HG03060 (cell line): ENCODE data around the gene EGFR.

Experiments
- ATAC-seq: cut with Tn5 transposase; IDR thresholded peaks from one replicate; pipeline ENCODE4 v1.9.1; 2021; ENCODE audit warnings: low read depth, moderate number of reproducible peaks; ENCODE audit not compliant: unreplicated experiment

EGFR gene

DNA sequence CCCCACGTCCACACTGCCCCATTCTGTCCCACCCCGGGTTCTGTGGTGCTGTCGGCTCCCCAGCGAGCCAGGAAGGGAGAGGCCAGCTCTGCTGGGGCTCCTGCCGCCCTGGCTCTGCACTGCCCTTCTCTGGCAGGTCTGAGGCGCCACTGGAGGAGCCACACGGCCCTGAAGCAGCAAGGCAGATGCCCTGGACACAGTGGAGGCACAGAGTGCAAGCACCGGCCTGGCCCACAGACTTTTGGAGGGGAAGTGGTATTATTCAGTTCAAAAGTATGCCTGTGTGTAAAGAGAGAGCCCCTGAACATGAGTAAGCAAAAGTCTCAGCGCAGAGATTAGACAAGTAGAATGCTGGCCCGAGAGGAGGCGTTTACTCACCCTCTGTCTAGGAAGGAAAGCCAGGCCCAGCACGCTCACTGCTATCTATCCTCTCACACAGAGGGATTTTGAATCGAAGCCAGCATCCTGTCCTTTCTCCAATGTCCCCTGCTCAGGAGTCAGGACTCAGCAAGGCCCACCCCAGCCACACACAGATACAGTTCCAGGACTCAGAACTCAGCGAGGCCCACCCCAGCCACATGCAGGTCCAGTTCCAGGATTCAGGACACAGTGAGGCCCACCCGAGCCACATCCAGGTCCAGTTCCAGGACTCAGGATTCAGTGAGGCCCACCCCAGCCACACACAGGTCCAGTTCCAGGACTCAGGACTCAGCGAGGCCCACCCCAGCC lies 115.0 kb downstream of the EGFR start:
- no peak for ATAC-seq

DNA sequence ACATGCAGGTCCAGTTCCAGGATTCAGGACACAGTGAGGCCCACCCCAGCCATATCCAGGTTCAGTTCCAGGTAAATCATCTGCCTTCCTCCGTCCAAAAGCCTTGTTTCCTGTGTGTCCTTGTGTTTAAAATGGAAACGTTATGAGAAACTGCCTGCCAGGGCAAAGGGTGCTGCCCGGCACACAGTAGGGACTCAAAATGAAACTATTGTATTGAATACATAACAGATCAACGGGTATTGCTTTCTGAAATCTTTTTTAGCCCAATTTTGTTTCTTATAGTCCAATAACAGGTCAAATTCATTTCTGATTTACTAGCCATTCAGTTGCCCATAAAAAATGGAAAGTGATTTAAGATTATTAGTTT lies 115.5 kb downstream of the EGFR start:
- ATAC-seq, result no peak

DNA sequence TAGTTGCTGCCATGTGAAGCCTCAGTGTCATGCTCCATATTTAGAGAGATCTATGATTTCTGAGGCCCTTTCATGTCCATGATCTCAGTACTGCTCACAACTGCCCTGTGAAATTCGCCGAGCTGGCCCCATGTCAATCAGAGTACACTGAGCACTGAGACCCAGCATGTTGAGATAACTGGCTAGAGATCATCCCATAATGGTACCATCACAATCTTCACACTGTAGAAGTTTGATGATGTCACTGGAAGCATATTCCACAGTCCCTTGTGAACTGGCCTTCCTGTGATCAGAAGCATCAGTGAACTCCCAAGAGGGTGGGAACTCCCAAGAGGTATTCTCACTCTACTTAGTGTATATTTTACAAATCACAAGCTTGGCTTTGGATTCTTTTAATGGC lies 116.0 kb downstream of the EGFR start:
- ATAC-seq, result no peak

DNA sequence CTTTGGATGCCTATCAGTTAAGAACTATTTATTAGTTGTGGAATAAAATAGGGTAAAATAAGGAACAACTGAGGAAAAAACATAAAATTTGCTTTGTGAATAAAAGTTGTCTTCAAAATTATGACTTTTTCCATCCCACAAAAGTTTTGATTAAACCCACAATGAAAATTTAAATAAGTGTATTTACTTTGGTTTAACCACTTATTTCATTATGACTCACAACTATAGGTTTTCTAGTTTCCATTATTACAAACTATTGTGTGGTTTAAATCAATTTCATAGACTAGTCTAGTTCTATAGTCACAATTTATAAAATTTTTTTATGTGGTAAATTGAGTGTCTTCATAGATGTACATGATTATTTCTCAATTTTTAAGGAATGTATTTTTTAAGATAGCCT lies 116.6 kb downstream of the EGFR start:
- ATAC-seq, result no peak

DNA sequence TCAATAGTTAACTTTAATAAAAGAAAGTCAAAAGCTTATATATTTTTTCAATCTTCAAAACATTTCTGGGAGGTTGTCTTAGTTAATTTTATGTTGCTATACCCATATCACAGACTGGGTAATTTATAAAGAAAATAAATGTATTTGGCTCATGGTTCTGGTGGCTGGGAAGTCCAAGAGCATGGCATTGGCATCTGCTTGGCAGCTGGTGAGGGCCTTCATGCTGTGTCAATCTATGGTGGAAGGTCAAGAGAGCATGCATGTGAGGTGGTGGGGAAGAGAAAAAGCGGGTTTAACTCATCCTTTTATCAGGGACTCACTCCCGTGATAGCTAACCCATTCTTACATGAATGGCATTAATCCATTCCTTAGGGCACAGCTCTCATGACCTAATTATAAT lies 119.8 kb downstream of the EGFR start:
- ATAC-seq, result no peak

DNA sequence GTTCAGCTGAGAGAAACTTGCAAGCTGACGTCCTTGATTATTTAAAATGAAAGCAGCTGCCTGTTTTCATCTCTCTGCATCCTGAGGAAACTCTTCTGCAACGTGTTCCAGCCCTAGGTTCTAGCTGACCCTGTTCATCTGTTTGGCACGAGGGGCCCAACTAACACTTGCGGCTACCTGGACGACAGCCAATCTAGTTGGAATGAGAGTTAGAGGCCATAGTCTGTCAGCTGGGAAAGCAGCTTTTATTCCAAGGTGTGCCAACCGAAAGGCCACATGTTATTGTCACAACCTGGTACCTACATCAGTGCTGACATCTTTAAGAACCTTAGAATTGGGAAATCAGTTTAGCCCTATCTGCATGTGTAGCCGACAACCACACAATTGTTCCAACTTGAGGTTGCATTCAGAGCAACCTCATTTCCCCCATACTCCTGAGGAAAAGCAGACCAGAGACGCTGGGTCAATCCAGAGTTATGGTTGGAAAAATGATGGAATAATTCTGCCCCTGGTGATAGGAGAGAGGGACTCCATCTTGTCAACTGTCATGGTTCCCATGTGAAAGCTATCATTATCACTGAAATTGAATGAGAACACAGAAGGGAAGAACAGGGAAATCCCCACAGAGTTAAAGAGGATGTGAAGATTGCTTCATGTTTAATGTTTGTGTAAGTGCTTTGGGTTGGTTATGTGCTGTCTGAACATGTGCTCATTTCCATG lies 121.6 kb downstream of the EGFR start:
- peak; percentile 86 for ATAC-seq

DNA sequence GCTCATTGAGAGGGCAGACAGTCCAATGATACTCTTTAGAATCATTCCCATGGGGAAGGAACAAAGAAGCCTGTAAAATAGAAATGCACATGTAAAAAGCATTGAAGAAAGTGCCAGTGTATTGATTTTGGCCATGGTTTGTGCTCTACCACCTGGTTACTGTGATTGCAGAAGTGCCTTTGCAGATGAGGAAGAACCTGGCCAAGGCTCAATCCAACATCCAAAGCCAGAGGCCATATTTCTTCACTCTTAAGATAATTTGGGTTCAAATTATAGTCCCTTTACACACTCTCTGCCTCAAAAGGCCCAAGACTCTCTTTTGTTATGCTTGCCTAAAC lies 122.1 kb downstream of the EGFR start:
- ATAC-seq, result no peak

DNA sequence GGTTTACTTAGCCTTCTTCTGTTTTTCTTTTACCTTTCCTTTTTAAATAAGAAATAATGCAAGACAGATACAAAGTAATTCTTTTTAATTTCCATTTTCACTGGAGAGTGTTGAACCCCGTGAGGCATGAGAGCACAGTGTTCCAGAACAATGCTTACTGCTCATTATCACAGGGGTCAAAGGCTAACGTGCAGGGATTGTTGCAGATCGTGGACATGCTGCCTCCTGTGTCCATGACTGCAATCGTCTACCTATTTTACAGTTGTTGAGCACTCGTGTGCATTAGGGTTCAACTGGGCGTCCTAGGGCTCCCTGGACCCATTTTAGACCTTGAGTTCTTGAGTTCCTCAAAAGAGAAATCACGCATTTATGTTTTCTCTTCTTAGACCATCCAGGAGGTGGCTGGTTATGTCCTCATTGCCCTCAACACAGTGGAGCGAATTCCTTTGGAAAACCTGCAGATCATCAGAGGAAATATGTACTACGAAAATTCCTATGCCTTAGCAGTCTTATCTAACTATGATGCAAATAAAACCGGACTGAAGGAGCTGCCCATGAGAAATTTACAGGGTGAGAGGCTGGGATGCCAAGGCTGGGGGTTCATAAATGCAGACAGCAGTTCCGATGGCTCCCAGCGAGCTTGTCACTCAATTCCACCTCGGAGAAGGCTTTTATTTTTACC lies 124.2 kb downstream of the EGFR start:
- no peak for ATAC-seq

DNA sequence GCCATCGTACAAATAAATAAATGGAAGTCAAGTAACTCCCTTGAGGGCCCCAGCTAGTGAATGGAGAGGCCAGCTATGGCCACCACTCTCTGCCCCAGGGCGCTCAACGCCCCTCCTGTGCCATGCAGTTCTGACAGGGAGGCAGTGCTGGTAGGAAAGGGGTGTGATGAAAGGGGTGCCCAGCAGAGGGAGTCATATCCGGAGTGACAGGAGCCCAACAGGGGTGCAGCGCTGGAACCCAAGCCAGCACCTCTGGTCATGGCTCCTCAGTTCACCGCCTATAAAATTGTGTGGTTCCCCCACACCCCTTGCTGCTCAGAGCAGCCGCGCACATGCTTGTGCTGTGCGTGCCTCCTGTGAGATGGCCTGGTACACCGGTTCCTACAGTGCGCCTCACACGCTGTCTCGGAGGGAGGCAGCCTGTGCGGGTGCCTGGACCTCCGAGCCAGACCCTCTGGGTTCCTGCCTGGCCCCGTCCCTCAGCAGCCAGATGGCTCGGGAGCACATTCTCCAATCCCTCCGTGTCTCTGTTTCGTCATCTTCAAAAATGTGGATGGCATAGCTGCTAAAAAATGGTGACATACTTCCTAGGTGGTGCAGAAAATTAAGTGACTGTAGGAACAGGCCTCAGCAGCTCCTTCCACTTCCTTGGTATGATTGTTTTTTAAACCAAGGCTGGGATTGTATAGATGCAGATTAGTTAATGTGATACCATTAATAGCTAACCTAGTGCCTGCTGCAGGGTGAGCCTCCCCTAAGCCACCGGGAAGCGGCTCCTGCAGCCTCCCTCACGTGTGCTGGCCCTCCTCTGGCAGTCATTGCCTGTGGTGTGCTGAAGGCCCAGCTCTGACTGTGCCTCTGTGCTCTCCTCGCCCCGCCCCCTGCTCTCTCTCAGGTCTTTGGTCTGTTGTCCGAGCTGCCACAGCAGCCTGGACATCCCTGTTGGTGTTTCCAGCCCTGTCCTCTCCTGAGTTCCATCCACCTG lies 125.8 kb downstream of the EGFR start:
- ATAC-seq, result no peak

DNA sequence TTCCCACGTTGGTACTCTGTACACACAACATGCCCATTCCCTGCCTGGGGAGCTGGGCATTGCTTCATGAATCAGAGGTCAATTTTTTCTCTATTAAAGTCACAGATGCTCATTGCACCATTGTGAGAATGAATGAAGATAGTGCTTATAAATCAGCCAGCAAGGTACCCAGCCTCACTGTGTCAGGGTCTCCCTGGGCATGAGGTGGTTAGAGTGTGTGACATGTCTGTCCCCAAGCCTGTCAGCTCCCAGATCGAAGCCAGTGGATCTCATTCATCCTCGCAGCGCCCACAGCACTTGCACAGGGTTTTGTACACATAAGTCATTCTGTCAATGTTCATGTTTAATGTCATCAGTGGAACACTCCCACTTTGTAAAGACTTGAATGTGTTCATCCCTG lies 126.8 kb downstream of the EGFR start:
- no peak for ATAC-seq

DNA sequence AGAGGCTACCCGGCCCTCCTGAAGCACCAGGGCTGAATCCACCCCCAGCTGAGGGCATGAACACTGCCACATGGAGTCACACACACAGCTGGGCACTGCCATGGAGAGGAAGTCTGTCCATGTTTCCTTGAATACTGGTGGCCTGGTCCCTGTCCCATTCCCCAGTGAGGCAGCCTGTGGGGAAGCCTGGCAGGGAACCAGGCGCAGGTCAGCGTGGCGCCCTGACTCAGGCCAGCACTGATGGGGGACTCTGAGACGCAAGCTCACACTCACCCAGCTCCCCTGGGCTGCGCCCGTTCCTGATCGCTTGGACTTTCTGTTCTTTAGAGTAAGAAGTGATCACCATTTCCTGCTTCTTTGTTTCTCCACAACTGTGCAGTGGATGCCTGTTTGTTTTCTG lies 128.3 kb downstream of the EGFR start:
- no peak for ATAC-seq

DNA sequence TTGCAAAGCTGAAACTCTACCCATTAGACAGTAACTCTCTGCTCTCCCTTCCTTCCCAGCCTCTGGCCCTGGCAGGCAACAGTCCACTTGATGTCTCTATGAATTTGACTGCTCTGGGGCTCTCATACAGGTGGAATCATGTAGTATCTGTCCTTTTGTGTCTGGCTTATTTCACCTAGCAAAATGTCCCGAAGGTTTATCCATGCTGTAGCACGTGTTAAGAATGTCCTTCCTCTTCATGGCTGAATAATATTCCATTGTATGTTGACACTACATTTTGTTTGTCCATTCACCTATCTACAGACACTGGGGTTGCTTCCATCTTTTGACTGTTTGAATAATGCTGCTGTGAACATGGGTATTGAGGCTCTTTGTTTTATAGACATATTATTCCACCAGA lies 128.9 kb downstream of the EGFR start:
- ATAC-seq, result no peak

DNA sequence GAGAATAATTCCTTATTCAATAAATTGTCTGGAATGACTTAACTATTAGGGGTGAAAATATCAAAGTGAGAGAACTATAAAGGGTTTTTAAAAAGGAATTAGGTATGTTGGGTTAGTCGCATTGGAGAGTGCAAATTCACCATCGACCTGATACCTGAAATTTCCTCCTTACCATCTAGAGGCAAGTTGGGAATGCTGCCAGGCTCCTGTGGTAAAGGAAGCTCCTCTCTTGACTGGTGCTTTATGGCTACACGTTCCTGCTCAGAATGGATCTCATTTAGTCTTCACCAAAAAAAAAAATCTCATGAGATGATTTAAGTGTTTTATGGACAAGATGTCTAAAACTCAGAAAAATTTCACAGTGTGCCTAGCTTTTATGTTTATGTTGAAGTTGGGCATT lies 129.8 kb downstream of the EGFR start:
- no peak for ATAC-seq

DNA sequence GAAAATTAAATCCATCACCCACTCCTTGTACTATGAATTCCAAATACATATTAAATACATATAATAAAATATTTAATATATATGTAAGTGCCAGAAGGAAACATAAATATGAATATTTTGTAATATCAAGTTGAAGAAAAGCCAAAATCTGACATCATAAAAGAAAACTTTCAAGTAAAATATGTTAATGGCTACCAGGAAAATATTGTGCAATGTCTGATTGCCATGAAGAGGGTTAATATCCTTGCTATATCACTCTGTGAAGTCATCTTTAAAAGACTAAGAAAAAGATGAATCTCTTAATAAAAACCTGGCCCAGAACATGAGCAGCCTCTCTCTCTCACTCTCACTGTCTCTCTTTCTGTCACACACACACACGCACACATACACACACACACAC lies 130.2 kb downstream of the EGFR start:
- no peak for ATAC-seq

DNA sequence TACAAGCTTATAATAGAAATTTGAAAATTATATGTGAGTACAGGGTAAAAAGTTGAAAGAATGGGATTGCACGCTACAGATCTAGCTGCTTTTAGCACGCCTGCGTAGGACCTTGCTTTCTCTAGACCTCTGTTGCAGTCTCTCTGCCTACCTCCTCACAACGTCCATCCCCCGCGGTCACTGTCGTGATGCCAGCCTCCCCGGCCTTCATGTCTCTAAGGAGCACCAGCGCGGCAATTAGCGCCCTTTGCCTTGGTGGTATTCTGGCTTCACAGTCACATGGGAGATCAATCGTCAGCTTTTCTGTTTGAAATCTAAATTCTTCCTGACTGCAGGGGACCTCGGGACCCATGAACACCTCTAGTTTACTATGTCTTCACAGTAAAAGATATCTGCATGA lies 131.3 kb downstream of the EGFR start:
- ATAC-seq, result no peak

DNA sequence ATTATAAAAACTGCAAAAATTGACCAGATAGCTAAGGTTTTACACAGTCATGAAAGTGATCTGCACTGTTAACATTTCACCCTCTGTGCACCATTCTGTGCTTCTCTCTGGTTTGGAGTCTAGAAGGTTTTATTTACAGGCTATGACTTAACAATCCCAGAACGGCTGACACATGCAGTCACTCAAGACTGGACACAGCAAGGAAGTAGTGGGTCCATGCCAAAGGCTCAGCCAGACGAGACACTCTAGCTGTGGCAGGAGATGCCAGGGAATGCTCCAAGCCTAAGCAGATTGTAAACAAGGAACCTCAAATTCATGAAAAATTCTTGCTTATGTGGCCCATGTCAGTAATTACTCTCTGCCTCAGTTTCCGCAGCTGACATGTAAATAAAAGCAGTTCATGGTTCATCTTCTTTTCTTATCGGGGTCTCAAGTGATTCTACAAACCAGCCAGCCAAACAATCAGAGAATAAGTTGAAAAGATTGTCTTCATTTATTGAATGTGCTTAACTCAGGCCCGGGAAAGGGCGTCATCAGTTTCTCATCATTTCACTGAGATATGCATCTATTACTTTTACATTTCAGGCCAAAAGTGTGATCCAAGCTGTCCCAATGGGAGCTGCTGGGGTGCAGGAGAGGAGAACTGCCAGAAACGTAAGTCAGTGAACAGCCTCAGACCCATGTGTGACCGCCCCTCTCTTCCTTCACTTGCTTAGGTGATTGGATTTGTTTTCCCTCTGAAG lies 132.1 kb downstream of the EGFR start:
- no peak for ATAC-seq

DNA sequence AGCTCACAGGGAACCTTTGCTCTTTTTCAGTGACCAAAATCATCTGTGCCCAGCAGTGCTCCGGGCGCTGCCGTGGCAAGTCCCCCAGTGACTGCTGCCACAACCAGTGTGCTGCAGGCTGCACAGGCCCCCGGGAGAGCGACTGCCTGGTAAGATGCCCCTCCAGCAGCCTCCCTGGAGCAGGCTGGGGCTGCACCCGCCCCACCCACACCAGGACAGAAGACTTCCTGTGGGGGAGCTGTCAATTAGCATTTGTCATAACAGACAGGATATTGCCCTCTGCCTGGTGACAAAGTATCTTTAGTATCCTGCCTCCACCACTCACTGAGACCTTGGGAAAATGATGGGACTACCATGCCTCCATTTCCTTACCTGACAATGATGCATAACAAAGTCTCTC lies 133.7 kb downstream of the EGFR start:
- ATAC-seq, result no peak

DNA sequence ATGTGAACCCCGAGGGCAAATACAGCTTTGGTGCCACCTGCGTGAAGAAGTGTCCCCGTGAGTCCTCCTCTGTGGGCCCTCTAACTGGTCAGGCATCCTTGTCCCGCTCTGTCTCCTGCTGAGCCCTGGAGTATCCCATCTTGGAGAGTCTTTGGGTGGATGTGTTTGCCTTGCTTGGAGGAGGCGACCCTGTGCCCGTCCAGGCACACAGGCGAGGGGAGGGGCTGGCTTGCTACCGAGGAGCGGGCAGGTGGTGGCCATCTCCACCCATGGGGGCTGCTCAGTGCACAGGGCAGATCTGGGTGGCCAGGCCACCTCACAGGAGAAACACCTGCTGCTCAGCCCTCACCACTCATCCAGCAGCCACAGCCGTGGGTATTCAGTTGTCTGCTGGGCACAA lies 135.3 kb downstream of the EGFR start:
- no peak for ATAC-seq

DNA sequence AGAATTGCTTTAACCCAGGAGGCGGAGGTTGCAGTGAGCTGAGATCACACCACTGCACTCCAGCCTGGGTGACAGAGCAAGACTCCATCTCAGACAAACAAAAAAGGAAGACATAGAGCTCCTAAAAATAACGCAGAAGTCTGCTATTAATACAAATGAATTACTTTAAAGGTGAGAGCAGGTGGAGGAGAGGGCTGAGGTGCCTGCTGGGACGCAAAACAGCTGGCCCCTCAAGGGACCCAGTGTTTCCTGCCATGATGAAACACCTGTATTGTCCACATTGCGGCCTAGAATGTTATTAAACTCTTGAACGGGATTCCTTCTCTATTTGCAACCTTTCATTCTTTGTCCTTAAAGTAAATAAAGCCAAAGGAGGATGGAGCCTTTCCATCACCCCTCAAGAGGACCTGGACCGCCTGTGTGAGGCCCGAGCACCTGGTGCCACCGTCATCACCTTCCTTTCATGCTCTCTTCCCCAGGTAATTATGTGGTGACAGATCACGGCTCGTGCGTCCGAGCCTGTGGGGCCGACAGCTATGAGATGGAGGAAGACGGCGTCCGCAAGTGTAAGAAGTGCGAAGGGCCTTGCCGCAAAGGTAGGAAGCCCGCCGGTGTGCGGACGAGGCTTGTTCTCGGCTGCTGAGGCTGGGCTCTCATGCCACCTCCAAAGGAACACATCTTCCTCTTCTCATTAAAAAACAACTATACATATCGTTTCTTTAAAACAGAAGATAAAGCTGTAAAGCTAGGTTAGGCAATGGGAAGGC lies 136.7 kb downstream of the EGFR start:
- ATAC-seq, result no peak
